HepG2 (cell line): ENCODE data around the gene SOCS1. TPM values are rescaled to one million over a fixed set of nuclear protein-coding genes. Genes with fewer than 3 reads are reported as not detected.

Experiments used
- ATAC-seq: fragments of 200-7000 bp; cut with Tn5 transposase; 3 replicates; pipeline ENCODE4 v1.9.1; 2020; ENCODE audit warnings: mild to moderate bottlenecking, moderate library complexity
- BruUV-seq: library from RNA; stranded (reverse); fragments of 400-500 nt; replicated peaks from 2 replicates; lab custom pipeline; 2021; lab: Mats Ljungman, UMichigan
- CTCF ChIA-PET: fragments of 300-600 bp; formaldehyde crosslinking; extraction: SDS; loops from one replicate; lab custom pipeline; 2021; ENCODE audit warnings: low total read pairs, inconsistent platforms, low intra/inter-chr PET ratio; lab: Yijun Ruan, JAX
- POLR2A ChIA-PET: fragments of 350-600 bp; sonication (Branson Sonifier 250); formaldehyde crosslinking; loops from one replicate; lab custom pipeline; 2020; ENCODE audit warnings: antibody characterized with exemption, inconsistent platforms; lab: Yijun Ruan, JAX
- DNase-seq: peaks from one replicate; pipeline ENCODE4 v3.0.0-alpha.2; 2015; ENCODE audit warnings: low spot score
- FAIRE-seq: peaks from 3 replicates; lab custom pipeline; 2011; peaks lifted over from hg19 to GRCh38; lab: Jason Lieb, UNC
- H2AFZ ChIP-seq: one replicate; pipeline ENCODE4 v1.6.1; 2011; ENCODE audit warnings: low read length, inconsistent platforms
- H3K27ac ChIP-seq: fragments of 300-600 bp; 3 replicates; pipeline ENCODE4 v1.8.0; 2011; ENCODE audit warnings: mixed run types, mild to moderate bottlenecking, mixed read lengths, low read length, inconsistent platforms; ENCODE audit not compliant: insufficient read depth; ENCODE audit errors: extremely low read length
- H3K27me3 ChIP-seq, 2 experiments: fragments of 200-600 bp in 1 of 2; 2 replicates in 1 of 2; 3 replicates in 1 of 2; pipeline versions ENCODE4 v1.6.0 to v1.8.0; 2011; ENCODE audit warnings: low read length in 2 of 2, mild to moderate bottlenecking in 2 of 2, moderate library complexity in 2 of 2, inconsistent platforms in 1 of 2; ENCODE audit not compliant: insufficient read depth in 2 of 2, control insufficient read depth in 1 of 2
- H3K36me3 ChIP-seq, 2 experiments: fragments of 200-600 bp in 1 of 2; replicated peaks in 1 of 2; 2 replicates in 1 of 2; 3 replicates in 1 of 2; pipeline versions ENCODE4 v1.5.1 to v1.8.0; 2011; ENCODE audit warnings: low read length in 2 of 2, inconsistent platforms in 1 of 2; ENCODE audit not compliant: insufficient read depth in 2 of 2, control insufficient read depth in 1 of 2
- H3K4me1 ChIP-seq: 2 replicates; pipeline ENCODE4 v1.5.1; 2012; ENCODE audit warnings: low read length, inconsistent platforms; ENCODE audit not compliant: insufficient read depth
- H3K4me2 ChIP-seq: 2 replicates; pipeline ENCODE4 v1.6.0; 2011; ENCODE audit warnings: low read depth, low read length, inconsistent platforms
- H3K4me3 ChIP-seq, 3 experiments: fragments of 200-600 bp in 1 of 3; sonication (generic), shearing (Covaris generic) in 1 of 3; replicated peaks in 1 of 3; 2 replicates each; pipeline ENCODE4 v1.5.1; 2011 to 2016; ENCODE audit warnings: low read length in 3 of 3, inconsistent platforms in 2 of 3, low read depth in 2 of 3, mild to moderate bottlenecking in 2 of 3, control low read depth in 1 of 3, mixed read lengths in 1 of 3; ENCODE audit not compliant: insufficient read depth in 1 of 3
- H3K79me2 ChIP-seq: one replicate; pipeline ENCODE4 v1.6.1; 2011; ENCODE audit warnings: low read length, inconsistent platforms; ENCODE audit not compliant: insufficient read depth
- H3K9ac ChIP-seq: 2 replicates; pipeline ENCODE4 v1.6.0; 2011; ENCODE audit warnings: mild to moderate bottlenecking, low read depth, low read length, inconsistent platforms; ENCODE audit not compliant: insufficient read depth
- H3K9me3 ChIP-seq: 2 replicates; pipeline ENCODE4 v1.5.1; 2012; ENCODE audit warnings: mild to moderate bottlenecking, low read length
- H4K20me1 ChIP-seq: 2 replicates; pipeline ENCODE4 v1.6.0; 2011; ENCODE audit warnings: inconsistent platforms, mild to moderate bottlenecking, low read length, moderate library complexity; ENCODE audit not compliant: insufficient read depth
- AGO2 ChIP-seq: fragments of 200-400 bp; formaldehyde crosslinking; optimal IDR thresholded peaks from 2 replicates; pipeline ENCODE3; 2017; ENCODE audit warnings: mild to moderate bottlenecking, low read depth, low read length, moderate library complexity
- CBX2 ChIP-seq, 2 experiments: fragments of 200-600 bp in 1 of 2; sonication (generic); formaldehyde crosslinking in 1 of 2; IDR thresholded peaks; 2 replicates each; pipeline versions ENCODE4 v1.7.0 to v1.8.1; 2018 to 2022; ENCODE audit warnings: low read depth in 2 of 2, low read length in 1 of 2, mild to moderate bottlenecking in 1 of 2, missing genetic modification reagents in 1 of 2
- GZF1 ChIP-seq: sonication (generic); formaldehyde crosslinking; IDR thresholded peaks from 2 replicates; pipeline ENCODE4 v1.5.1; 2020; ENCODE audit warnings: mild to moderate bottlenecking, missing genetic modification reagents
- HNRNPK ChIP-seq: fragments of 200-400 bp; formaldehyde crosslinking; IDR thresholded peaks from 2 replicates; pipeline ENCODE4 v1.6.1; 2018; ENCODE audit warnings: low read length, low read depth, moderate library complexity, mild to moderate bottlenecking; ENCODE audit not compliant: poor library complexity, severe bottlenecking
- IKZF4 ChIP-seq: sonication (generic); formaldehyde crosslinking; IDR thresholded peaks from 2 replicates; pipeline ENCODE4 v1.5.1; 2020; ENCODE audit warnings: borderline replicate concordance, mild to moderate bottlenecking, low read depth, missing genetic modification reagents; ENCODE audit errors: not compliant biosample characterization
- PHF8 ChIP-seq: sonication (generic); formaldehyde crosslinking; IDR thresholded peaks from 2 replicates; pipeline ENCODE4 v1.5.0; 2020; ENCODE audit warnings: missing genetic modification reagents
- TAF15 ChIP-seq: fragments of 200-400 bp; formaldehyde crosslinking; IDR thresholded peaks from one replicate; pipeline ENCODE4 v1.6.1; 2018; ENCODE audit warnings: mild to moderate bottlenecking, low read depth, low read length; ENCODE audit not compliant: poor library complexity, severe bottlenecking
- YY1 ChIP-seq: IDR thresholded peaks from 2 replicates; pipeline ENCODE4 v1.6.1; 2011; ENCODE audit warnings: low read length, low read depth, moderate library complexity, mild to moderate bottlenecking; ENCODE audit not compliant: insufficient read depth, insufficient replicate concordance
- ZBTB1 ChIP-seq: sonication (generic); formaldehyde crosslinking; IDR thresholded peaks from 2 replicates; pipeline ENCODE4 v1.4.0; 2020; ENCODE audit warnings: missing genetic modification reagents, borderline replicate concordance
- ZIK1 ChIP-seq: sonication (generic); formaldehyde crosslinking; IDR thresholded peaks from 2 replicates; pipeline ENCODE4 v1.5.0; 2020; ENCODE audit warnings: mild to moderate bottlenecking, low read depth, missing genetic modification reagents, borderline replicate concordance
- ZNF256 ChIP-seq: sonication (generic); formaldehyde crosslinking; conservative IDR thresholded peaks from 2 replicates; pipeline ENCODE4 v1.4.0; 2020; ENCODE audit warnings: missing genetic modification reagents
- ZNF605 ChIP-seq: sonication (generic); formaldehyde crosslinking; IDR thresholded peaks from 2 replicates; pipeline ENCODE4 v1.8.0; 2022; ENCODE audit warnings: mild to moderate bottlenecking, missing genetic modification reagents
- ZNF75D ChIP-seq: sonication (generic); formaldehyde crosslinking; IDR thresholded peaks from 2 replicates; pipeline ENCODE4 v1.8.1; 2023; ENCODE audit warnings: missing genetic modification reagents, mild to moderate bottlenecking, borderline replicate concordance
- ZNF782 ChIP-seq: sonication (generic); formaldehyde crosslinking; IDR thresholded peaks from 2 replicates; pipeline ENCODE4 v1.4.0; 2020; ENCODE audit warnings: missing genetic modification reagents, mild to moderate bottlenecking, borderline replicate concordance
- ZNF841 ChIP-seq: sonication (generic); formaldehyde crosslinking; IDR thresholded peaks from 2 replicates; pipeline ENCODE4 v1.8.1; 2023; ENCODE audit warnings: missing genetic modification reagents, borderline replicate concordance
- WGBS: methylation state at CpG from one replicate; pipeline ENCODE4 v1.1.6; 2017; ENCODE audit warnings: low lambda C conversion rate; 5-methylcytosine and 5-hydroxymethylcytosine counted together
- in situ Hi-C: cut with HindIII; loops from 2 replicates; pipeline ENCODE4 v1.10.0; 2017; ENCODE audit warnings: low pct_unique_long_range_greater_than_20kb; ENCODE audit not compliant: extremely low pct_ligation_motif_present
- intact Hi-C: fragments of 100-400 bp; cut with micrococcal nuclease; formaldehyde crosslinking; loops from one replicate; pipeline ENCODE4 v1.10.0; 2022; ENCODE audit not compliant: unreplicated experiment
- polyA plus RNA-seq, 8 experiments: library from polyadenylated mRNA; depleted of rRNA in 3 of 8; stranded (reverse) in 7 of 8; unstranded in 1 of 8; fragments of >200 nt; fragmentation: Illumina TruSeq in 4 of 8; extraction: Trizol in 4 of 8; gene quantifications; 2 replicates each; pipeline versions ENCODE4 v1.2.1 to v1.2.3, GENCODE V29; 2011 to 2016; ENCODE audit warnings: low read depth in 4 of 8, missing spikeins in 1 of 8, mixed read lengths in 1 of 8; ENCODE audit not compliant: insufficient read depth in 1 of 8
- total RNA-seq, 5 experiments: library from RNA; depleted of rRNA; stranded (reverse); fragments of >200 nt; fragmentation: Illumina TruSeq; extraction: Trizol; gene quantifications; 2 replicates each; pipeline ENCODE4 v1.2.3, GENCODE V29; 2016; ENCODE audit warnings: low read depth in 1 of 5
- TF ChIP-seq, protein P1 (sequence below): IDR thresholded peaks from 2 replicates; pipeline ENCODE4 v1.6.1; 2016; ENCODE audit warnings: missing genetic modification reagents, missing compliant biosample characterization

Gene SOCS1
- total and polyA plus RNA-seq, 2 of the 13 experiments (the other 11 are each of a cell fraction or from before 2014, with no cell fraction given), result 5.3 to 6.3 TPM

DNA sequence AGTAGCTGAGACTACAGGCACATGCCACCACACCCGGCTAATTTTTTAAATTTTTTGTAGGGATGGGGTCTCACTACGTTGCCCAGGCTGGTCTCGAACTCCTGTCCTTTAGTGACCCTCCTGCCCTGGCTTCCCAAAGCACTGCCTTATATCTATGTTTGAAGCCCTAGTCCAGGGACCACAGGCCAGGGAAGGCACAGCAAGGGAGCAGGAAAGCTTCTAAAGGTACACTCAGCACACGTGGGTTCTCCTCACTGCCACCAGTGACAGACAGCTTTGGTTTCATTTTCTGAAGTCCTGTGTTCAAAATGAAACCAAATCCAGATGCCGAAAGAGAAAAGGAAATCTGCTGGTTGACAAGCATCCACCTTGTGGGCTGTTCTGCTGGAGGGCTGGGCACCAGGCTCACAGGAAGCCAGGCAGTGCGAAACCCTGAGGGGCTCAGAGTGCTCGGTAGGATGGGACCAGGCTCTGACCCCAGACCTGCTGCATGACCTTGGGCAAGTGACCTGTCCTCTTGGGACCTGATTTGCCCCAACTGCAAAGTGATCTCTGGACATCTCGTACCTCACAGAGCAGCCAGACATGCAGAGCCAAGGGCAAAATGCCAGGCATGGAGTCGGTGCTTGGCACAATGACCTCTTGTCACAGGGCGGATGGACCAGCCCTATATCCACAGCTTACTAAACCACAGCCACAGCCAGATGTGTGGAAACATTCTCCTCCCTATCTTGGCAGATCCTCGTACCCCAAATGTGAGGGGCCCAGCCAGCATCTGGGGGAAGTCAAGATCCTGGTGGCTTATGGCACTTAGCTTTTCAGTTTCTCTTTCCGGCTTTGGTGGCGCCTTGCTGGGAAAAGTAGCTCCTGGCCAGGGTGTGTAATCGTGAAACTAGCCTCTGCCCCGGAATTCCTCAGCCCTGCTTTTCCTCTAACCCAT is 2.8 kb upstream of the SOCS1 start:
- Histone ChIP-seq H2AFZ (peak overlapping the region; percentile 28), H3K4me1 (peaks cover 81% of the 10 kb centered on the region), H3K9me3 (no peaks in the 10 kb centered on the region), H3K27me3 (no peaks in the 10 kb centered on the region; a peak in 2 of 5 replicates), H3K9ac (peak overlapping the region; percentile 48), H3K79me2 (peaks cover 21% of the 10 kb centered on the region), H3K4me3 (peak overlapping the region; percentile 48 to 71 (median 53)), H3K36me3 (peaks cover 0 to 6% of the 10 kb centered on the region in 2 experiments; a peak in 2 of 5 replicates), H3K27ac (peak overlapping the region; percentile 41), H3K4me2 (peak overlapping the region; percentile 94), H4K20me1 (peaks cover 20% of the 10 kb centered on the region)
- no peak for FAIRE-seq
- no peak for ATAC-seq
- in situ Hi-C loops, result loop anchor here (5.0 kb wide), 2 partner anchors 88 to 292 kb away; partner anchors contain the start of gene RMI2
- BruUV-seq, result no TSS peak
- intact Hi-C loops, result loop anchor here (5.0 kb wide), 2 partner anchors 38 to 113 kb away; no protein-coding TSS in a partner anchor
- CTCF ChIA-PET, result interaction anchor here (1.3 kb wide), 1 partner anchor 98 kb away, joined by 5 read pairs; no protein-coding TSS in a partner anchor
- 17% methylated on average over 14 of the region's 15 CpGs for WGBS
- DNase-seq, result peak; percentile 65
- POLR2A ChIA-PET, result interaction anchor here (0.6 to 9.0 kb wide), 9 partner anchors 16 to 129 kb away, joined by 3 to 351 read pairs (median 32); partner anchors contain the start of genes PRM1, PRM2, PRM3 and TNP2
- TF ChIP-seq ZNF605 (CRISPR knock-in tag), result peak; percentile 84
- no peak for TF ChIP-seq HNRNPK
- TF ChIP-seq ZNF841 (CRISPR knock-in tag), result no peak
- no peak for TF ChIP-seq ZNF256
- TF ChIP-seq GZF1, result no peak; the same call in 1 of the 2 replicates
- TF ChIP-seq ZNF782 (CRISPR knock-in tag), result 0 out of 2 replicates have a peak, but pooled peaks have one; percentile 3
- no peak for TF ChIP-seq AGO2
- TF ChIP-seq TAF15, result no peak
- peak; percentile 79; the same call in 1 of the 2 replicates for TF ChIP-seq ZIK1 (CRISPR knock-in tag)
- no peak for TF ChIP-seq CBX2 (IDR thresholded peaks at IDR 0.05; ENCODE audit: low read depth, low read length)
- TF ChIP-seq CBX2 (CRISPR knock-in tag; IDR thresholded peaks at IDR 0.05; ENCODE audit: low read depth), result no peak
- TF ChIP-seq IKZF4 (CRISPR knock-in tag), result peak; percentile 27
- TF ChIP-seq YY1, result no peak
- no peak; the same call in 1 of the 2 replicates for TF ChIP-seq PHF8 (CRISPR knock-in tag)
- TF ChIP-seq ZBTB1, result no peak
- TF ChIP-seq ZNF75D, result no peak
- TF ChIP-seq, protein P1, sequence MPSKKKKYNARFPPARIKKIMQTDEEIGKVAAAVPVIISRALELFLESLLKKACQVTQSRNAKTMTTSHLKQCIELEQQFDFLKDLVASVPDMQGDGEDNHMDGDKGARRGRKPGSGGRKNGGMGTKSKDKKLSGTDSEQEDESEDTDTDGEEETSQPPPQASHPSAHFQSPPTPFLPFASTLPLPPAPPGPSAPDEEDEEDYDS (CRISPR knock-in tag), result peak; percentile 19; the same call in 1 of the 2 replicates
